HCT116 (cell line): ENCODE measurements around the gene SPAG5. TPM values are rescaled to one million over a fixed set of nuclear protein-coding genes. Genes with fewer than 3 reads are reported as not detected.
"Not testable (repeated sequence)": the region's sequence is repeated elsewhere in the genome, so short reads cannot be mapped to it uniquely, and the experiment has no call there.

Experiments used
- ATAC-seq: fragments of 200-7000 bp; cut with Tn5 transposase; 2 replicates; pipeline ENCODE4 v1.9.1; 2020; ENCODE audit warnings: mild to moderate bottlenecking, moderate library complexity
- BruUV-seq: library from RNA; stranded (reverse); fragments of 400-500 nt; replicated peaks from 2 replicates; lab custom pipeline; 2021; lab: Mats Ljungman, UMichigan
- CTCF ChIA-PET: fragments of 300-600 bp; sonication (Branson Sonifier 250); formaldehyde crosslinking; loops from one replicate; lab custom pipeline; 2021; ENCODE audit warnings: antibody characterized with exemption; lab: Charles Lee
- POLR2A ChIA-PET: fragments of 300-600, 350-600 bp; sonication (Branson Sonifier 250); formaldehyde crosslinking; loops from one replicate; lab custom pipeline; 2021; ENCODE audit warnings: antibody characterized with exemption; lab: Charles Lee
- RAD21 ChIA-PET, 2 experiments: fragments of 300-600 bp; sonication (Branson Sonifier 250); formaldehyde crosslinking; loops; one replicate each; lab custom pipeline; 2023; ENCODE audit warnings: low total read pairs in 2 of 2; ENCODE audit not compliant: uncharacterized antibody in 2 of 2, unreplicated experiment in 2 of 2, low non-redundant PET in 1 of 2; lab: Charles Lee
- DNase-seq: peaks from one replicate; pipeline ENCODE4 v3.0.0-alpha.2; 2010; ENCODE audit warnings: low read depth, low spot score
- H2AFZ ChIP-seq: fragments of 200-600 bp; shearing (Covaris generic), sonication (generic); 2 replicates; pipeline ENCODE4 v1.6.1; 2017; ENCODE audit warnings: low read depth, mixed run types, mixed read lengths, antibody characterized with exemption, low read length; ENCODE audit not compliant: poor library complexity, severe bottlenecking
- H3K27ac ChIP-seq: 2 replicates; pipeline ENCODE4 v1.5.1; 2012; ENCODE audit warnings: low read depth, low read length
- H3K27me3 ChIP-seq: fragments of 200-600 bp; sonication (generic); 2 replicates; pipeline ENCODE4 v1.6.1; 2016; ENCODE audit warnings: mixed run types, low read length, mixed read lengths; ENCODE audit not compliant: insufficient read depth
- H3K36me3 ChIP-seq, 2 experiments: fragments of 200-500 bp in 1 of 2; fragments of 200-600 bp in 1 of 2; sonication (Bioruptor generic) in 1 of 2; sonication (generic) in 1 of 2; 2 replicates each; pipeline versions ENCODE4 v1.5.1 to v1.6.1; 2014 to 2016; ENCODE audit warnings: low read length in 2 of 2, inconsistent platforms in 1 of 2, mixed read lengths in 1 of 2, mixed run types in 1 of 2; ENCODE audit not compliant: insufficient read depth in 2 of 2, control insufficient read depth in 1 of 2
- H3K4me1 ChIP-seq, 2 experiments: fragments of 200-600 bp in 1 of 2; sonication (generic) in 1 of 2; 2 replicates each; pipeline versions ENCODE4 v1.5.1 to v1.6.1; 2012 to 2017; ENCODE audit warnings: low read length in 2 of 2, inconsistent platforms in 1 of 2, mild to moderate bottlenecking in 1 of 2, mixed read lengths in 1 of 2, mixed run types in 1 of 2, moderate library complexity in 1 of 2; ENCODE audit not compliant: insufficient read depth in 2 of 2, control insufficient read depth in 1 of 2
- H3K4me2 ChIP-seq: fragments of 200-600 bp; sonication (generic); 2 replicates; pipeline ENCODE4 v1.6.1; 2017; ENCODE audit warnings: mixed run types, low read length, mixed read lengths
- H3K4me3 ChIP-seq, 2 experiments: fragments of 200-600 bp in 1 of 2; sonication (generic) in 1 of 2; replicated peaks in 1 of 2; 2 replicates each; pipeline ENCODE4 v1.5.1; 2011 to 2016; ENCODE audit warnings: low read length in 2 of 2, control low read depth in 1 of 2, low read depth in 1 of 2, mild to moderate bottlenecking in 1 of 2, mixed read lengths in 1 of 2, mixed run types in 1 of 2
- H3K79me2 ChIP-seq: fragments of 200-600 bp; sonication (generic); 2 replicates; pipeline ENCODE4 v1.6.1; 2017; ENCODE audit warnings: mild to moderate bottlenecking, mixed run types, low read length, moderate library complexity, mixed read lengths; ENCODE audit not compliant: insufficient read depth
- H3K9ac ChIP-seq: fragments of 200-600 bp; sonication (generic); 2 replicates; pipeline ENCODE4 v1.6.1; 2016; ENCODE audit warnings: low read length, mixed read lengths
- H3K9me2 ChIP-seq: fragments of 200-600 bp; sonication (generic), shearing (Covaris generic); 2 replicates; pipeline ENCODE4 v1.6.1; 2017; ENCODE audit warnings: mixed run types, mild to moderate bottlenecking, moderate library complexity; ENCODE audit not compliant: insufficient read depth
- H3K9me3 ChIP-seq, 2 experiments: fragments of 200-500 bp in 1 of 2; fragments of 200-600 bp in 1 of 2; sonication (Bioruptor generic) in 1 of 2; sonication (generic) in 1 of 2; 2 replicates each; pipeline ENCODE4 v1.6.1; 2014 to 2017; ENCODE audit warnings: low read length in 2 of 2, mixed read lengths in 2 of 2, inconsistent platforms in 1 of 2, low read depth in 1 of 2, mild to moderate bottlenecking in 1 of 2, mixed run types in 1 of 2, moderate library complexity in 1 of 2; ENCODE audit not compliant: control insufficient read depth in 1 of 2, insufficient read depth in 1 of 2
- H4K20me1 ChIP-seq: fragments of 200-600 bp; sonication (generic), shearing (Covaris generic); 2 replicates; pipeline ENCODE4 v1.6.1; 2017; ENCODE audit warnings: mixed run types, mild to moderate bottlenecking, moderate library complexity; ENCODE audit not compliant: insufficient read depth
- CBX3 ChIP-seq: IDR thresholded peaks from 2 replicates; pipeline ENCODE4 v1.6.1; 2012; ENCODE audit warnings: low read depth
- EZH2 ChIP-seq: fragments of 200-600 bp; sonication (generic); IDR thresholded peaks from 2 replicates; pipeline ENCODE4 v1.6.1; 2017; ENCODE audit warnings: antibody characterized with exemption, mixed run types
- POLR2AphosphoS5 ChIP-seq: IDR thresholded peaks from 2 replicates; pipeline ENCODE4 v1.6.1; 2011; ENCODE audit warnings: mild to moderate bottlenecking, low read depth, low read length, moderate library complexity
- SP1 ChIP-seq: IDR thresholded peaks from 2 replicates; pipeline ENCODE4 v1.6.1; 2012; ENCODE audit warnings: low read depth
- SRF ChIP-seq: IDR thresholded peaks from 2 replicates; pipeline ENCODE4 v1.6.1; 2012; ENCODE audit warnings: low read depth
- intact Hi-C: fragments of 100-400 bp; cut with micrococcal nuclease; formaldehyde crosslinking; loops from 2 replicates; pipeline ENCODE4 v1.10.0; 2022
- total RNA-seq: library from RNA; stranded (reverse); gene quantifications from one replicate; pipeline ENCODE4 v1.2.1, GENCODE V29; 2021; ENCODE audit not compliant: unreplicated experiment
- TF ChIP-seq, protein P1 (sequence below): IDR thresholded peaks from 2 replicates; pipeline ENCODE4 v1.6.1; 2011; ENCODE audit warnings: mild to moderate bottlenecking, low read length, moderate library complexity; ENCODE audit not compliant: insufficient replicate concordance; ENCODE audit errors: extremely low read depth

The SPAG5 gene
- total RNA-seq, 1 experiment from 2014 or later = 94.9 TPM

DNA sequence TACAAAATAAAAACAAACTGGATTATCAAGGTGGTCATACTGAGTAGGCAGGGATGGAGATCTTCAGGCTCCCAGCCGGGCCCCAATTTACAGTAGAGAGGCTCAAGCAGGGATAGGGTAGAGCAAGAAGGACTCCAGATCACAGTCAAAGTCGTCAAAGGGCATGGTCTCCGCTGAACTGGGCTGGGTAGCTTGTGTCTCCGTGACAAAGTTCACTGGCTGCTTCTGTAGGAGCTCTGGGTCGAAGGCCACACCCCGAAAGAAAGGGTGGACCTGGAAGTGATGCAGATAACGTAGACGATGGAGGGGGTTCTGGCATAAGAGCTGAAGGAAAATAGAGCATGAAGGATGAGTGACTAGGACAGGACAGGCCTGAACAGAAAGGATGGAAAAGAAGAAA, 11.6 kb upstream of the SPAG5 start (continued):
- TF ChIP-seq, protein P1, sequence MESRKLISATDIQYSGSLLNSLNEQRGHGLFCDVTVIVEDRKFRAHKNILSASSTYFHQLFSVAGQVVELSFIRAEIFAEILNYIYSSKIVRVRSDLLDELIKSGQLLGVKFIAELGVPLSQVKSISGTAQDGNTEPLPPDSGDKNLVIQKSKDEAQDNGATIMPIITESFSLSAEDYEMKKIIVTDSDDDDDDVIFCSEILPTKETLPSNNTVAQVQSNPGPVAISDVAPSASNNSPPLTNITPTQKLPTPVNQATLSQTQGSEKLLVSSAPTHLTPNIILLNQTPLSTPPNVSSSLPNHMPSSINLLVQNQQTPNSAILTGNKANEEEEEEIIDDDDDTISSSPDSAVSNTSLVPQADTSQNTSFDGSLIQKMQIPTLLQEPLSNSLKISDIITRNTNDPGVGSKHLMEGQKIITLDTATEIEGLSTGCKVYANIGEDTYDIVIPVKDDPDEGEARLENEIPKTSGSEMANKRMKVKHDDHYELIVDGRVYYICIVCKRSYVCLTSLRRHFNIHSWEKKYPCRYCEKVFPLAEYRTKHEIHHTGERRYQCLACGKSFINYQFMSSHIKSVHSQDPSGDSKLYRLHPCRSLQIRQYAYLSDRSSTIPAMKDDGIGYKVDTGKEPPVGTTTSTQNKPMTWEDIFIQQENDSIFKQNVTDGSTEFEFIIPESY = no peak
- TF ChIP-seq SRF (no peak), CBX3 (no peak), EZH2 (no peak), POLR2AphosphoS5 (no peak), SP1 (no peak)

DNA sequence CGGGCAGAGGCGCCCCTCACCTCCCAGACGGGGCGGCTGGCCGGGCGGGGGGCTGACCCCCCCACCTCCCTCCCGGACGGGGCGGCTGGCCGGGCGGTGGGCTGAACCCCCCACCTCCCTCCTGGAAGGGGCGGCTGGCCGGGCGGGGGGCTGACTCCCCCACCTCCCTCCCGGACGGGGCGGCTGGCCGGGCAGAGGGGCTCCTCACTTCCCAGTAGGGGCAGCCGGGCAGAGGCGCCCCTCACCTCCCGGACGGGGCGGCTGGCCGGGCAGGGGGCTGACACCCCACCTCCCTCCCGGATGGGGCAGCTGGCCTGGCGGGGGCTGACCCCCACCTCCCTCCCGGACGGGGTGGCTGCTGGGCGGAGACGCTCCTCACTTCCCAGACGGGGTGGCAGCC, 5.2 kb upstream of the SPAG5 start:
- BruUV-seq = not testable (repeated sequence)

More for the DNA sequence above, 5.2 kb upstream of the SPAG5 start:
- H3K9me2 ChIP-seq, H4K20me1 ChIP-seq, H3K36me3 ChIP-seq, H3K9me3 ChIP-seq, ATAC-seq, H3K27ac ChIP-seq, H3K27me3 ChIP-seq, intact Hi-C loops, H3K79me2 ChIP-seq, H3K4me3 ChIP-seq, POLR2A ChIA-PET, H2AFZ ChIP-seq, DNase-seq, RAD21 ChIA-PET, H3K9ac ChIP-seq, H3K4me2 ChIP-seq, CTCF ChIA-PET: not testable (repeated sequence)
- H3K4me1 ChIP-seq = peaks cover 4 to 15% of the 10 kb centered on the region in 2 experiments; a peak in 2 of 4 replicates
